ENCODE data around the gene KCTD5.

KCTD5 gene

GRCh38 chr16:2707368-2708289, 25.3 kb downstream of the KCTD5 start:
- in situ Hi-C loops (cut with HindIII; ENCODE audit: low sequenced_read_pairs) = no loop called here

- in situ Hi-C loops (cut with HindIII; ENCODE audit: low sequenced_read_pairs) = no loop called here
These were observed 25.9 kb downstream of the KCTD5 start for GRCh38 chr16:2708290-2708639.

- in situ Hi-C loops (cut with HindIII; ENCODE audit: low sequenced_read_pairs) = no loop called here
These were observed 26.7 kb downstream of the KCTD5 start for GRCh38 chr16:2708955-2709587.

- in situ Hi-C loops (cut with HindIII; ENCODE audit: low sequenced_read_pairs) = no loop called here
These were observed 27.3 kb downstream of the KCTD5 start for GRCh38 chr16:2709588-2709984.

GRCh38 chr16:2710021-2710710, 27.8 kb downstream of the KCTD5 start:
- in situ Hi-C loops (cut with HindIII; ENCODE audit: low sequenced_read_pairs) = no loop called here

- in situ Hi-C loops (cut with HindIII; ENCODE audit: low sequenced_read_pairs) = no loop called here
These were observed 28.4 kb downstream of the KCTD5 start for GRCh38 chr16:2710711-2711231.

- in situ Hi-C loops (cut with HindIII; ENCODE audit: low sequenced_read_pairs) = no loop called here
These were observed 29.2 kb downstream of the KCTD5 start for GRCh38 chr16:2711370-2712062.

- in situ Hi-C loops (cut with HindIII; ENCODE audit: low sequenced_read_pairs) = no loop called here
These were observed 29.7 kb downstream of the KCTD5 start for GRCh38 chr16:2712063-2712441.

GRCh38 chr16:2712546-2712945, 30.2 kb downstream of the KCTD5 start:
- in situ Hi-C loops (cut with HindIII; ENCODE audit: low sequenced_read_pairs) = no loop called here

- in situ Hi-C loops (cut with HindIII; ENCODE audit: low sequenced_read_pairs) = no loop called here
These were observed 31.2 kb downstream of the KCTD5 start for GRCh38 chr16:2713523-2713922.

GRCh38 chr16:2713985-2714774, 31.9 kb downstream of the KCTD5 start:
- in situ Hi-C loops (cut with HindIII; ENCODE audit: low sequenced_read_pairs) = no loop called here

GRCh38 chr16:2715064-2715463, 32.7 kb downstream of the KCTD5 start:
- in situ Hi-C loops (cut with HindIII; ENCODE audit: low sequenced_read_pairs) = no loop called here

- in situ Hi-C loops (cut with HindIII; ENCODE audit: low sequenced_read_pairs) = no loop called here
These were observed 33.2 kb downstream of the KCTD5 start for GRCh38 chr16:2715519-2715918.

- in situ Hi-C loops (cut with HindIII; ENCODE audit: low sequenced_read_pairs) = no loop called here
These were observed 33.9 kb downstream of the KCTD5 start for GRCh38 chr16:2715966-2716885.

GRCh38 chr16:2716948-2717347, 34.6 kb downstream of the KCTD5 start:
- in situ Hi-C loops (cut with HindIII; ENCODE audit: low sequenced_read_pairs) = no loop called here

GRCh38 chr16:2717383-2718263, 35.3 kb downstream of the KCTD5 start:
- in situ Hi-C loops (cut with HindIII; ENCODE audit: low sequenced_read_pairs) = no loop called here

- in situ Hi-C loops (cut with HindIII; ENCODE audit: low sequenced_read_pairs) = no loop called here
These were observed 37.2 kb downstream of the KCTD5 start for GRCh38 chr16:2719328-2720063.

All from endothelial cell of hepatic sinusoid (primary cell).